ENCODE data around the gene INAFM1.
"Not testable (repeated sequence)": the region's sequence is repeated elsewhere in the genome, so short reads cannot be mapped to it uniquely, and the experiment has no call there.

INAFM1 gene

DNA sequence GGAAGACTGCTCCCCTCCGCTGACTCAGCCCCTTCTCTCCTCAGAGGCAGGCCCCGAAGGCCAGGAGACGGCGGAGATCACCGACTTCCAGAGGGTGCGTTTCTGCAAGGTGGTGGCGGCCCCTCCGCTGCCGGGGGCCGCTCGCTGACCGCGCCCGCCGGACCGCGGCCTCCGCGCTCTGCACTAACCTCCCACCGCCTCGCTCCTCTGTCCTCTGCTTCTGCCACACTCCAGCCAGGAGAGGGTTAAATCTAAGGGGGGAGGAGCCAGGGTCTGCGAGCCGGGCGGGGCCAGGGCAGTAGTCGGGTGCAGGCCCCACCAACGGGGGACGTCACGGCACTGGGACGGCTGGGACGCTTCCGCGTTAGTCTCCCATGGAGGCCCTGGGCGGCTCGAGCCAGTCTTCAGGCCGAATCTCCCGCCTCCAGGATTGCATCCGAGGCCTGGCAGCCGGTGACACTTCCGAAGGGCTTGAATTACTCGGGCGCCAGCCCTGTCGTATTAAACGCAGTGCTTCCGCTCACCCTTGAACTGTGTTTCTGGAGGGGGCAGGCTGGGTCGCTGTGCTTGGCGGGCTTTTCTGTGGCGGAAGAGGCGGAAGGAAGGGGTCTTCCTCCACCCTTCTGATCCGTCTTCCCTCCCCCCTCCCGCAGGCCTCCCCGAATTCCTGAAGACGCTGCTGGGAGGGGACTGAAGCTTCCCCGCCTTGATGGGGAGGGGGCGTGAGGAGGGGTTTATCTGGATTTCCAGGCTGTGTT, 1.2 kb upstream of the INAFM1 start:
- peak overlapping the region; percentile 56 for H3K4me3 ChIP-seq (ENCODE audit: low read depth, low read length)
- TF ChIP-seq CTCF (IDR thresholded peaks at IDR 0.05; ENCODE audit: borderline replicate concordance, insufficient read depth, low read depth, low read length): no peak

DNA sequence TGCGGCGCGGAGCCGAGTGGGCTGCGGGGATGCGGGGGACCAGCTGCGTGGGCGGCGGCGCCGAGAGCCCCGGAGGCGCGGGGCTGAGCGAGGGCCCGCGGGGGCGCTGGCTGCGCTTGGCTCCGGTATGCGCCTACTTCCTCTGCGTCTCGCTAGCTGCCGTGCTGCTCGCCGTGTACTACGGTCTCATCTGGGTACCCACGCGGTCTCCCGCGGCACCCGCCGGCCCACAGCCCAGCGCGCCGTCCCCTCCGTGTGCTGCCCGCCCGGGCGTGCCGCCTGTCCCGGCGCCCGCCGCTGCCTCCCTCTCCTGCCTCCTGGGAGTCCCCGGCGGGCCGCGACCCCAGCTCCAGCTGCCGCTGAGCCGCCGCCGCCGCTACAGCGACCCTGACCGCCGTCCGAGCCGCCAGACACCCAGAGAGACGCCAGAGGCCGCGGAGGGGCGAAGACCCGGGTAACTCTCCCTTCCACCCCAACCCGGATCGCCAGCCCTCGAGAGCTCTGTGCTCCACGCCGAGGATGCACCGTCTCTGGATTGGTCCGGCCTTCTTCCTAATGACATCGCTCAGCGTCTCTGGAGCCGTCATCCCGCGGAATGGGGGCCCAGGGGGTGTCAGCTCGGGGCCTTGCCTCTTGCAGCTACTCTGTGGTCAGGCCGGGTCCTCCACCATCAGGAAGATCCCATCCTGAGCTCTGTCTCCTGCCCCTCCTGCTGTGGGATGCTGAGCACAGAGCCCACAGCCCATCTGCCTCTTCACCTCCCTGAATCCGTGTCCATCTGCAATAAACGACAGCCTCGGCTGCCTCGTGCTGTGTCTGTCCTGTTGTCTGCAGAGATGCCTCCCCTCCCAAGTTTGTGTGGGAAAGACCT, 441 bp downstream of the INAFM1 start:
- TF ChIP-seq CTCF (IDR thresholded peaks at IDR 0.05; ENCODE audit: borderline replicate concordance, insufficient read depth, low read depth, low read length): no peak

DNA sequence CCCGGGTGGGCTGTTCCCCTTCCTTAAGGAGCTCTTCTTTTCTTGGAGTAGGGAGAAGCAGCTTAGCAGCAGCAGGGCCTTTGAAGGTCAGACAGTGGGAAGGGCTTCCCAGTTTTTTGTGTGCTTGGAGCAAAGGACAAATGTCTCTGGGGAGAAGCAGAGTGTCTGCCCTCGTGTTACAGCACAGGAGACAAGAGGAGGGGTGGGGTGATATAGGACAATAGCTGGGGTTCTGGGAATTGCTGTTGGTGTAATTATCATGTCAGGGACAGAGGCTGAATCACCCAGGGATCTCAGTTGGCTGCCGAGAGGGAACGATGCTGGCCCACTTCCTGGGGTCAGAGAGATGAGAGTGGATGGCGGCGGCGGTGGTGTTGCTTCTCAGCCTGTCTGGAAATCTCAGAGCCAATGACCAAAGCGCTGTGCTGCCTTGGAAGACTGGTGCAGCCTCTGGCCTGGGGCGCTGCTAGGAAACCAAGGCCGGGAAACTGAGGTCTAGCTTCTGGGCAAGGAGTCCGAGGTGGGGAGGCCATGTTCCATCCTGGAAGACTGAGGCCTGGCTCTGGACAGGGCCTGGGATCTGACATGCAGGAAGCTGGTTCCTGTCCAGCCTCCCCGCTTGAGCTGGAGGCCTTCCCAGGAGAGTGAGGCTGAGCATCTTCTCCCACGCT, 1.2 kb downstream of the INAFM1 start:
- H3K4me3 ChIP-seq (ENCODE audit: low read depth, low read length): no peak overlapping the region

More for the DNA sequence above, 441 bp downstream of the INAFM1 start:
- peak overlapping the region; percentile 45 for H3K4me3 ChIP-seq (ENCODE audit: low read depth, low read length)

GRCh38 chr19:47276513-47276912, 1.8 kb downstream of the INAFM1 start:
- H3K4me3 ChIP-seq (ENCODE audit: low read depth, low read length): not testable (repeated sequence)

More for the DNA sequence above, 1.2 kb downstream of the INAFM1 start:
- TF ChIP-seq CTCF (IDR thresholded peaks at IDR 0.05; ENCODE audit: borderline replicate concordance, insufficient read depth, low read depth, low read length): no peak

DNA sequence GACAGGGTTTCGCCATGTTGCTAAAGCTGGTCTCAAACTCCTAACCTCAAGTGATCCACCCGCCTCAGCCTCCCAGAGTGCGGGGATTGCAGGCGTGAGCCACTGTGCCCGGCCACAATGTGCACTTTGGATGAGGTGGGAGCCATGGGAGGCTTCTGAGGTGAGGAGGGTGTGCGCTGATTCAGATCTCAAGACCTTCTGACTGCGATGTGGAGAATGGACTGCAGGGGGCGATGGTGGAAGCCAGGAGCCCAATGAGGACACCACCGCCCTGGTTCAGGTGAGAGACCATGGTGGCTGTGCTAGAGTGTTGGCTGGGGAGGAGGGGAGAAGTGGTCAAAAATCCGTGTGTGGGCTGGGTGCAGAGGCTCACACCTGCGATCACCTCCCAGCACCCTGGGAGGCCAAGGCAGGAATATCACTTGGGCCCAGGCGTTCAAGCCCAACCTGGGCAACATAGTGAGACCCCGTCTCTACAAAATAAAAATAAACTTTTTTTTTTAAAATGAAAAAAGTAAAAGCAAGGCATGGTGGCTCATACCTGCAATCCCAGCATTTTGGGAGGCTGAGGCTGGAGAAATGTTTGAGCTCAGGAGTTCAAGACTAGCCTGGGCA, 5.6 kb downstream of the INAFM1 start:
- peak; percentile 63; the same call in 1 of the 2 replicates for TF ChIP-seq CTCF (IDR thresholded peaks at IDR 0.05; ENCODE audit: borderline replicate concordance, insufficient read depth, low read depth, low read length)
- no peak overlapping the region for H3K4me3 ChIP-seq (ENCODE audit: low read depth, low read length)

DNA sequence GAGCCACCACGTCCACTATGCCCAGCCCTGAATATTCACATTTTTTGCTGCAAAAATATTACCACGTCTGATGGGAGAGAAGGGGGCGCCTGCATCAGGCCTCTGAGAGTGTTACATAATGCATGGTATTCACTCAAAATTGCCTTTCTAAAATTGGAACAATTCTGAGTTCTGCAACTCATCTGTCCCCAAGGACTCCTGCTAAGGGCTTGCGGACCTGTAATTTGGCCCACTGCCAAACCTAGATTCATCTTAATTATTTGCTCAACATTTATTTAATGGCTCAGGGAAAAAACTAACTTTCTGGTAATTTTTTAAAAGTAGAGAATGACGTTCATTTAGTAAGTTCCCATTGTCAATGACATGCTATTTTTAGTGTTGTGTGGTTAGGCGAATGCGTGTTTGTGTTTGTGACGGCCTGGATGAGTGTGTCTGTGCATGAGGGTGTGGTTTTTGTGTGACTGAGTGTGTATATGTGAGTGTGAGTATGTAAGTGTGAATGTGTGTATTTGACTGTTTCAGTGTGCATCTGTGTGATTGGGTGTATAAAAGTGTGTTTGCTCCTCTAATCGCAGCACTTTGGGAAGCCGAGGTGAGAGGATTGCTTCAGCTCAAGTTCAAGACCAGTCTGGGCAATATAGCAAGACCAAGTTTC, 8.8 kb downstream of the INAFM1 start:
- no peak overlapping the region for H3K4me3 ChIP-seq (ENCODE audit: low read depth, low read length)
- no peak for TF ChIP-seq CTCF (IDR thresholded peaks at IDR 0.05; ENCODE audit: borderline replicate concordance, insufficient read depth, low read depth, low read length)
